Fibroblast of peridontal ligament (primary cell): Measurements from ENCODE around the gene SGK1.
"Not testable (repeated sequence)": the region's sequence is repeated elsewhere in the genome, so short reads cannot be mapped to it uniquely, and the experiment has no call there.

Source experiments
- DNase-seq: peaks from one replicate; pipeline ENCODE4 v3.0.0-alpha.2; 2010; ENCODE audit errors: extremely low read depth

Gene SGK1

GRCh38 chr6:134328138-134328537, 10.2 kb upstream of the SGK1 start:
- DNase-seq, result no peak

DNA sequence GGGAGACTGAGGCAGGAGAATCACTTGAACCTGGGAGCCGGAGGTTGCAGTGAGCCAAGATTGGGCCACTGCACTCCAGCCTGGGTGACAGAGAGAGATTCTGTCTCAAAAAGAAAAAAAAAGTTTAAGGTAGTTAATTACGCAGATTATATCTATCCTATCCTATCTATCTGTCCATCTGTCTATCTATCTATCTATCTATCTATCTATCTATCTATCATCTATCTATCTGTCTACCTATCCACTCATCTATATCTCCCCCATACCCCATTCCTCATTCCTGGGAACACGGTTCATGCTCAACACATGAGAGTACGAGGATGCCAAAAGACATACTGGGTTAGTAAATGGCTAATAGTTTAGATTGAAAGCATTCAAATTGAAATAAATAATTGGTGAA, 8.3 kb upstream of the SGK1 start:
- DNase-seq, result not testable (repeated sequence)

- no peak for DNase-seq
Observed at GRCh38 chr6:134324766-134325165, 6.9 kb upstream of the SGK1 start.

DNA sequence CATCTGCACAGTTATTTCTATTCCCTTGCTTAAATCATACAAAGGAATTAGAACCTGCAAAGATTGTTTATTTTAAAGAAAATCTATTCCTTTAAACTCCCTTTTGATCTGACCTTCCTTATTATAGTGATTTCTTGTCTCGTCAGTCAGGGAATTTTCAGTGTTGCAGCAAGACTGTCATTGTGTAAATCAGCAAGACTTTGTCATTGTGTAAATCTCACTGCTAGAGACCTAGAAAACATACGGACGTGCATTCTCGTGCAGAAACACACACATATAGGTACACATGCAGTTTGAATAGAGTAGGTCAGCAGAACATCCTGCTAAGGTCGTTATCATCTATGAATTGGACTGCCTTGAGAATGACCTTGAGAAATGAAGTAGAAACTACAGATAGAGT, 6.2 kb upstream of the SGK1 start:
- DNase-seq, result no peak

DNA sequence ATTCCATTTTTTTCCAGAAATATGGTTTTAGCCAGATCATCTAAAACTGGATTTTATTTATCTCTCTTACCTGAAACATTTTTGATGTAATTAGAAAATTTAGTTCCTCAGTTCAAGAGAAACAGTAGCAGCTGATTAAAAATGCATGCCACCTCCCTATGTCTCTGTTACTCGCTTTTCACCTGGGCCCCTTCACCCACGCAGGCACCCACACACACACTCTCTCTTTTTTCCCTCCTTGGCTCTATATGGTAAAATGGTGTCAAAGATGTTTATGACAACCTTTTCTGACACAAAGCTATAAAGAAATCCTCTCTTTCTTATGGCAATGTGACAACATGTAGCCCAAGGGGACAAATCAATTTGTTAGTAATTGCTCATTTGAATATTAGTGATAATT, 5.8 kb upstream of the SGK1 start:
- DNase-seq, result no peak

GRCh38 chr6:134323294-134323693, 5.4 kb upstream of the SGK1 start:
- DNase-seq, result no peak

GRCh38 chr6:134322216-134322615, 4.3 kb upstream of the SGK1 start:
- DNase-seq, result peak; percentile 20

DNA sequence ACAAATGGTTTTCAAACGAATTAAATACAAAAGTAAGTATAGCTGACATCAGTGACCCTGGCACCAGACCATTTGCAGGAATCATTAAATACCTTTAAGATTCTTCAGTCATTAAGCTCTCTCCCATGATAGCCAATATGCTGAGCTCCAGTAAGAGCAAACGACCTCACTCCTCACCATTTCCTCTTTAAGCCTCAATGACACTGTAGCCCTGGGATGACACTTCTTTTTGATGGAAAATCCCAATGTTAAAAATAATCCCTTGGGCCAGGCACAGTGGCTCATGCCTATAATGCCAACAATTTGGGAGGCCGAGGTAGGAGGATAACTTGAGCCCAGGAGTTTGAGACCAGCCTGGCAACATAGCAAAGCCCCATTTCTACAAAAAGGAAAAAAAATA, 3.3 kb upstream of the SGK1 start:
- DNase-seq, result no peak

- DNase-seq, result not testable (repeated sequence)
Observed at GRCh38 chr6:134319686-134320085, 1.8 kb upstream of the SGK1 start.

DNA sequence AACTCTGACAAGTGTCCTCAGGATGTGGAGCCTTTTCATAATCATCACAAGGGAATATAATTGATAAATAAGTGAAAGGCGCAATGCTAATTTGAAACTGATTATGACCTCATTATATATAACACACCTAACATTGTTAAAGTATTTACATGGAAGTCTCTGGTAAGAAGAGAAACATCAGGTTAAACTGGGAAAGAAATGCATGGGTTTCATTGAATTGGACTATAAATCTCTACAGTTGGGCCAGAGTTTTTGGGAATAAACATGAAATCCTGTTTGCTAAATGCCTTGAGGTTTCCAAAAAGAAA, 1.0 kb upstream of the SGK1 start:
- DNase-seq, result no peak

DNA sequence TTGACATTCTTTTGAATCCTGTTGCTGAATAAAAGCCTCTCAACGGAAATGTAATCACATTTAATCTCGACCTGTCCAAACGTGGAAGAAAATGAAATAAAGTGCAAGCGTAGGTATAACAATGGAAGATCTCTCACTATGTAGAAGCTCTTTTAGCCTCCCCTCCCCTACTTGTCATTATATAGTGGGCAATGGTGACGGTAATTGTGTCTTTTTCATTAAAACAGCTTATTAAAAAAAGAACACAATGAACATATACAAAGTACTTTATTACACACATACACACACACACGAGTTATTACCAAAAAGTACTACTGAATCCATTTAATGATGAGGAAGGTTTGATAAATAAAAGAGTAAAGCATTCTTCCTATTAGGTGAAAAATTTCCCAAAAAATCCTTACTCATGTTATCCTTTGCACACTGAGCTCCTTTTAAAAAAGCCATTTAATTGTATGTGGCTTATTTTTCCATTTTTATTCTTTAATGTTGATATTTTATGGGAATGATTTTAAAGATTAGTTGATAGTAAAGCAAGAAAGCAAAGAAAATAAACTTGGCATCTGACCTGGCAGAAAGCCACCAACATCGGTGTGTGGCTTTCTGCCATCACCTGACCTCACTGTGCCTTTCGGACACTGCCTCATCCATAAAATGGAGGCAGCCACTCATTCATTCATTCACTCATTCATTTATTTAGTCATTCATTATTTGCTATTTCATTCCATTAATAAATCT, 493 bp upstream of the SGK1 start:
- no peak for DNase-seq

DNA sequence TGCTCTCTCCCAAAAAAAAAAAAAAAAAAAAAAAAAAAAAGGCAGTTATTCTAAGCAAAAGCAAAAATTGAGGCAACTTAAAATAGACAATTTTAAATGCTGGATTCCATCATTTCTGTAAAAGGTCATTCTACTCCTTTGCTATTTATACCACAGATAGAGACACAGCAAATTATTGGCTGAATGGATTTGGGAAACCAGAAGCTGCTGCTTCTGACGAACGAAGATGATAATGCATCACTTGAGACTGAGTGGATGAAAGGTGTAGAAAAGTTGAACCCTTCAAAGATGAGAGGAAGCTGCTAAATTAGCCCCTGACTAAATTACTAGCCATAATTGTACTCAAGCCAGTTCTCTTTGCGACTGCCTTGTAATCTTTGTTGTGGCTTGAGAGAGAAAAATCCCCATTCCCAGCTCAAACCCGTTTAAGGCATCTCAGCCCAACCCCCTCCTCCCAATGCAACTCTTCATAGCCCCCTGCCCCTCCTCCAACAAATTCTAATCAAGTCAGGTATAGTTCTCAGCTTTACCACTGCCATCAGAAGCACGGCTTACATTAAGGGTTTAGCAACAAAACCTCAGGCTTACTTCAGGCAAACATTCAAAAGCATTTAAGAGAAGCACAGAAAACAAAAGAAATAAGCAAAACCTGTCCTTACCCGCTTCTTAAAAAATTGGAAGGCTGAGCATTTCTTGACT, 1.0 kb downstream of the SGK1 start:
- DNase-seq, result peak; percentile 25

GRCh38 chr6:134315974-134316441, 1.9 kb downstream of the SGK1 start:
- DNase-seq, result no peak

GRCh38 chr6:134315189-134315588, 2.7 kb downstream of the SGK1 start:
- DNase-seq, result no peak

GRCh38 chr6:134314006-134314821, 3.7 kb downstream of the SGK1 start:
- DNase-seq, result no peak

DNA sequence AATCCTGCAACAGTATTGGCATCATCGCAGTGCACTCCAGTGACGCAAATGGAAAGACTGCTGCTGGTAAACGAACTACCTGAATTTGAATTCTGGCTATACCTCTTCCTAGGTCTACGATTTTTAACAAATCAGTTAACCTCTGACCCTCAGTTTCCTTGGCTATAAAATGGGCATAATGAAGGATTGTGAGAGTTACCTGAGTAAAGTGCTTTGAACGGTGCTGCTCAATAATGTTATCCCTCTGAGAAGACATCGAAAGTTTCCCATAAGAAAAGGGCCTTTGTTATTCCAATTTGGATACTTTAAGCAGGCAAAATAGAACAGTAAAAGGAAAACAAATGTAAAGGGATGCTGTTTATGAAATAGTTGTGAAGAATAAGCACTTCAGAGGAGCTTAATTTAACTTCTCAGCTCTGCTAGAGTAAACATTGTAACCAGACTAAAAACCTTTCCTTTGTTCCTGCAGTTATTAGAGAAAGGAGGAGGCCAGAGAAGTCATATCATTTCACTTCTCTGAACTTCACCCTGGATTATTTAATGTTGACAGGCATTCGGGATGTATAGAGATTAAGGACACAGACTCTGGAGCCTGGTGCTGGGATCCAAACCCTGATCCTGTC, 5.8 kb downstream of the SGK1 start:
- no peak for DNase-seq

- DNase-seq, result no peak
Observed at GRCh38 chr6:134310817-134311216, 7.1 kb downstream of the SGK1 start.

GRCh38 chr6:134309983-134310605, 7.8 kb downstream of the SGK1 start:
- peak; percentile 39 for DNase-seq

DNA sequence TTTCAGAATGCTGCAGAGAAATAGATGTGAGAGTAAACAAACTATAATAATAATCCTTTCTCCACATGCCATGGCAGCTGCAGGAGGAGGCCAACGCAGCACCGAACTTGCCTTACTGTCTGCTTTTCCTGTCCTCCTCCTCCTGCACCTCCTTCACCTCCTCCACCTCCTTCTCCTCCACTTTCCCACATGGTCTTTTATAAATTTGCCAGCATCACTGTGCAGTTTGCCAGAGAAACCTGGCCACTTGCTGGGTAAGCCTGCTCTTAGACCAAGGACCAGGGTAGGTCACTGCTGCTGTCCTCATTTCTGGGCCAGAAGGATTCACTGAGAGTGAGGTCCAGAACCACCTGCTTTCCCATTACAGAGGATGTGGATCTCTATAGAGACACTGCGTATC, 8.7 kb downstream of the SGK1 start:
- DNase-seq, result no peak

- DNase-seq, result no peak
Observed at GRCh38 chr6:134308800-134309199, 9.1 kb downstream of the SGK1 start.

- no peak for DNase-seq
Observed at GRCh38 chr6:134307870-134308269, 10.0 kb downstream of the SGK1 start.

DNA sequence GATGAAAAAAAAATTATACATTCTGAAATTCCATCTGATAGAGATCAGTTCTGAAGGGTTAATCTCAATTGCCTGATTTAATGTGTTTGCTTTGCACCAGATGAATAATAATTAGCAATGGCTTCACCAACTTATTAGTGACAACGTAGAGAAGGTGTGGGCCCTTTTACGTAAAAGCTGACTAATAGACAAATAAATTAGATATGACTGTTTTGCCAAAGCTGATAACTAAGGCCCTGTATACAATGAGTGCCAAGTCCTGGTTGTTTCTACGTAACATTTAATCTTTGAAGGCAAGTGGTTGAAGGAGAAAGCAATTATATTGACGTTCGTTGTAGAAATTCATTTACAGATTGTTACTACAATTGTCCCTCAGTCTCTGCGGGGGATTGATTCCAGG, 10.8 kb downstream of the SGK1 start:
- no peak for DNase-seq
